Measurements from ENCODE around the gene TMEM30B. TPM values are rescaled to one million over a fixed set of nuclear protein-coding genes. Genes with fewer than 3 reads are reported as not detected.

The TMEM30B gene
- total RNA-seq, 2 experiments from 2014 or later: 1.7 to 1.8 TPM

- Mint-ChIP-seq H3K4me1 (ENCODE audit: low read depth) (peaks cover 28% of the 10 kb centered on the region), H3K9me3 (peaks cover 21% of the 10 kb centered on the region), H3K4me3 (no peak overlapping the region), H3K36me3 (ENCODE audit: low read depth) (peaks cover 30% of the 10 kb centered on the region), H3K27ac (no peak overlapping the region), H3K27me3 (no peaks in the 10 kb centered on the region)
- no peak for DNase-seq
- no peak for ATAC-seq
- intact Hi-C loops (cut with micrococcal nuclease): no loop called here
- POLR2A ChIA-PET: no interaction called here
- no peak for TF ChIP-seq CTCF (IDR thresholded peaks at IDR 0.05)
- CTCF ChIA-PET: interaction anchor here (0.9 to 1.0 kb wide), 2 partner anchors 15 to 18 kb away, joined by 3 read pairs; no protein-coding TSS in a partner anchor
These were observed 23.6 kb upstream of the TMEM30B start for GRCh38 chr14:61304688-61305087.

DNA sequence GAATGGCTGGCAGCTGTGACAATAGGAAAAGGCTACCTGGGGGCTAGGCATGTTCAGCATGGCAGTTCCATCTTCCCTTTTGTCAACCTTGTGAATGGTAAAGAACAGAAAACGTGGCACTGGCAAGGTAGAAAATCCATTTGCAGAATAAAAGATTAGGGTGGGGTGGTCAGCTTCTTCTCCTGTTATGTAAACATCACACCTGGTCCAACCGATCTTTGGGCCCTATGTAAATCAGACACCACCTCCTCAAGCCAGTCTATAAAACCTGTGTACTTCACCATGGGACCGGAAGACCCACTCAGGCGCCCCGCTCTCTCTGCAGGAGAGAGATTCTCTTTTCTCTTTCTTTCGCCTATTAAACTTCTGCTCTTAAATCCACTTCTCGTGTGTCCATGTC, 19.6 kb upstream of the TMEM30B start:
- Mint-ChIP-seq H3K4me3 (no peak overlapping the region), H3K9me3 (peaks cover 14% of the 10 kb centered on the region), H3K4me1 (ENCODE audit: low read depth) (peaks cover 50% of the 10 kb centered on the region), H3K27me3 (no peaks in the 10 kb centered on the region), H3K27ac (no peak overlapping the region), H3K36me3 (ENCODE audit: low read depth) (peaks cover 15% of the 10 kb centered on the region)
- ATAC-seq: no peak
- intact Hi-C loops (cut with micrococcal nuclease): no loop called here
- TF ChIP-seq CTCF (IDR thresholded peaks at IDR 0.05): no peak
- POLR2A ChIA-PET: no interaction called here
- no peak for DNase-seq
- CTCF ChIA-PET: interaction anchor here (1.7 kb wide), 1 partner anchor 536 kb away, joined by 4 read pairs; no protein-coding TSS in a partner anchor

- Mint-ChIP-seq H3K9me3 (peaks cover 10% of the 10 kb centered on the region), H3K4me3 (no peak overlapping the region), H3K4me1 (ENCODE audit: low read depth) (peaks cover 53% of the 10 kb centered on the region), H3K36me3 (ENCODE audit: low read depth) (peaks cover 11% of the 10 kb centered on the region), H3K27me3 (no peaks in the 10 kb centered on the region), H3K27ac (no peak overlapping the region)
- ChIA-PET POLR2A (no interaction called here), CTCF (interaction anchor here (1.2 to 1.7 kb wide), 2 partner anchors 15 to 537 kb away, joined by 4 to 6 read pairs; no protein-coding TSS in a partner anchor)
- ATAC-seq (no peak), DNase-seq (no peak)
- intact Hi-C loops (cut with micrococcal nuclease): no loop called here
- TF ChIP-seq CTCF (IDR thresholded peaks at IDR 0.05): no peak
These were observed 19.1 kb upstream of the TMEM30B start for GRCh38 chr14:61300209-61300608.

DNA sequence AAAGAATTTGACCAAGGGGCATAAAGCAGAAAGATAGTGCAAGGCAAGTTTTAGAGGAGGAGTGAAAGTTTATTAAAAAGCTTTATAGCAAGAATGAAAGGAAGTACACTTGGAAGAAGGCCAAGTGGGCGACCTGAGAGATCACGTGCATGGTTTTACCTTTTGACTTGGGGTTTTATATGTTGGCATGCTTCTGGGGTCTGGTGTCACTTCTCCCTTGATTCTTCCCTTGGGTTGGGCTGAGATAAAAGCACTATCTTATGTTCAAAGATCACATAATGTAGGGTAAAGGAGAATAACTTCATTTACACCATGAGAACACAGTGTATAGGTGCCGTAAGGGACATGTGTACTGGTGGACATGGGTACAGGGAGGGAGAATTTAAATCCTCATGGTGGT, 17.7 kb upstream of the TMEM30B start:
- no peaks in the 10 kb centered on the region for H3K27me3 Mint-ChIP-seq
- ATAC-seq (no peak), DNase-seq (peak; percentile 30)
- intact Hi-C loops (cut with micrococcal nuclease): loop anchor here (5.0 to 10.0 kb wide), 2 partner anchors 158 to 536 kb away; no protein-coding TSS in a partner anchor
- TF ChIP-seq CTCF (IDR thresholded peaks at IDR 0.05): no peak
- H3K36me3 Mint-ChIP-seq (ENCODE audit: low read depth): peaks cover 10% of the 10 kb centered on the region
- peak overlapping the region; percentile 76 for H3K27ac Mint-ChIP-seq
- CTCF ChIA-PET: interaction anchor here (0.9 to 2.1 kb wide), 7 partner anchors 14 to 592 kb away, joined by 3 to 6 read pairs (median 4); partner anchors contain the start of genes PRKCH and TMEM30B
- POLR2A ChIA-PET: interaction anchor here (1.2 kb wide), 1 partner anchor 138 kb away, joined by 3 read pairs; no protein-coding TSS in a partner anchor
- peaks cover 4% of the 10 kb centered on the region for H3K9me3 Mint-ChIP-seq
- no peak overlapping the region for H3K4me3 Mint-ChIP-seq
- H3K4me1 Mint-ChIP-seq (ENCODE audit: low read depth): peaks cover 53% of the 10 kb centered on the region

DNA sequence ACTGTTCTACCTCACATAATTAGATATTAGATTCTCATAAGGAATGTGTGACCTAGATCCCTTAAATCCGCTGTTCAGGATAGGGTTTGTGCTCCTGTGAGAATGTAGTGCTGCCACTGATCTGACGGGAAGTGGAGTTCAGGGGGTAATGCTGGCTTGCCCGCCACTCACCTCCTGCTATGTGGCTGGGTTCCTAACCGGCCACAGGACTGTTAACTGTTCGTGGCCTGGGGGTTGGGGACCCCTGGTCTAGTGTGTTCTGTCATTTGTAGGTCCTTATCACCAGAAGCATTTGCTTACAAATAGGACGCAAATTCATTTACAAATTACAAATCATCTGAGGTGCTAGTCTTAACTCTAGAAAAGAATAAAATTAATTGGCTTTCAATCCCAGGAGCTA, 16.4 kb upstream of the TMEM30B start:
- H3K9me3 Mint-ChIP-seq: peaks cover 2% of the 10 kb centered on the region
- ATAC-seq (no peak), DNase-seq (no peak)
- intact Hi-C loops (cut with micrococcal nuclease): loop anchor here (5.0 to 10.0 kb wide), 2 partner anchors 160 to 537 kb away; no protein-coding TSS in a partner anchor
- peaks cover 53% of the 10 kb centered on the region for H3K4me1 Mint-ChIP-seq (ENCODE audit: low read depth)
- H3K4me3 Mint-ChIP-seq: no peak overlapping the region
- ChIA-PET POLR2A (interaction anchor here (0.6 to 1.2 kb wide), 2 partner anchors 8 to 140 kb away, joined by 3 read pairs; no protein-coding TSS in a partner anchor), CTCF (interaction anchor here (0.7 to 2.8 kb wide), 5 partner anchors 10 to 91 kb away, joined by 3 to 32 read pairs (median 3); partner anchors contain the start of gene TMEM30B)
- no peak for TF ChIP-seq CTCF (IDR thresholded peaks at IDR 0.05)
- H3K36me3 Mint-ChIP-seq (ENCODE audit: low read depth): peaks cover 7% of the 10 kb centered on the region
- H3K27ac Mint-ChIP-seq: peak overlapping the region; percentile 41
- H3K27me3 Mint-ChIP-seq: no peaks in the 10 kb centered on the region

Measured in activated CD8-positive, alpha-beta T cell treated with anti-CD3 and anti-CD28 coated beads for 36 hours (primary cell).